Stimulated activated CD4-positive, alpha-beta T cell treated with anti-CD3 and anti-CD28 coated beads, Interleukin-1b, Interleukin-23, amount 100 ng/mL, for 24 hours (primary cell): Measurements from ENCODE around the gene TMEM72.
A peak's percentile ranks its signal among the peaks of the same experiment; 100 is the strongest.
"Not testable (repeated sequence)": the region's sequence is repeated elsewhere in the genome, so short reads cannot be mapped to it uniquely, and the experiment has no call there.

ENCODE experiments used
- DNase-seq, 4 experiments: peaks; one replicate each; pipeline ENCODE4 v3.0.0-alpha.2; 2020; ENCODE audit warnings: low read depth in 4 of 4, low spot score in 1 of 4

Gene TMEM72

DNA sequence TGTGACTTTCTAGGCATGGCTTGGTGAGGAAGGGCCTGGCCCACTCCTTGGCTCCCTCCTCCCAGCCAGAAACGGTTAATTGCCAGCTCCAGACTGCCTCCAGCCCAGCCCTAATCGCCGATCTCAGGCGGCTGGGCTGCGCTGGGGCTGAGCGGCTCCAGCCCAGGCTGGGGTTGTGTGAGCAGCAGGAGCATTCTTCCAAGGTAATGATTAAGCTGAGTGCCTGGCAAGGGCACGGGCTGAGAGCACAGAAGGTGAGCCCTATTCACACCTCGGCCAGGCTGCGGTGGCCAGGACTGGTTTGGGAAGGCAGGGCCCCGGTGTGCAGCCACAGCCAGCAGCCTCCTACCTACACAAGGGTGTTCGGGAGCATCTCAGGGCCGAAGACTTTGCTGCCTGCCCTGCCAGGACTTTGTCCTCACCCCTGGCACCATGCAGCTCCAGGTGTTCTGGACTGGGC is at the start of gene TMEM72:
Gene TMEM72 (plus strand): TSS at position 257 of the 460 bp plus-strand sequence. CDS start 176 bp downstream, at position 433.
- DNase-seq, result no peak

- no peak for DNase-seq
These were observed 49.0 kb upstream of the TMEM72 start for GRCh38 chr10:44862006-44862751.

- DNase-seq, result no peak
These were observed 48.2 kb upstream of the TMEM72 start for GRCh38 chr10:44862924-44863323.

GRCh38 chr10:44863344-44864047 is 47.6 kb upstream of the TMEM72 start:
- no peak for DNase-seq

GRCh38 chr10:44864051-44864450 is 47.1 kb upstream of the TMEM72 start:
- peak in 1 of 4 experiments; percentile 12 for DNase-seq

GRCh38 chr10:44864637-44865288 is 46.4 kb upstream of the TMEM72 start:
- DNase-seq, result peak; percentile 77 to 87 (median 80)

DNA sequence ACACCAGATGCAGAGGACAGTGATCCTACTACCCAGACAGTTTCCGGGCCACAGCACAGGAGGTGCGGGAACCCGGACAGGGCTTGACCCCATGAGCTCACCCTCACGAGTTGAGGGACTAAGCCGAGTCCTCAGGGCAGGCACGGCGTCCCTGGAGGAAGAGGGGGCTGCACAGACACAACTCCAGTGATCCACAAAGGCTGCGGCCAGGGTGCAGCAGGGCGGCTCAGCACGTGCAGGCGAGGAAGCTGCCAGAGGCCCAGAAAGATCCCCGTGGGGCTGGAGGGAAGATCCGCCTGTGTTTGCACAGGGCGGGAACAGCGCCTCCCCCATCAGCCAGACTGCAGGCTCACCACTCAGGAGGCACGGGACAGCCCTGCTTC is 45.9 kb upstream of the TMEM72 start:
- DNase-seq, result no peak

DNA sequence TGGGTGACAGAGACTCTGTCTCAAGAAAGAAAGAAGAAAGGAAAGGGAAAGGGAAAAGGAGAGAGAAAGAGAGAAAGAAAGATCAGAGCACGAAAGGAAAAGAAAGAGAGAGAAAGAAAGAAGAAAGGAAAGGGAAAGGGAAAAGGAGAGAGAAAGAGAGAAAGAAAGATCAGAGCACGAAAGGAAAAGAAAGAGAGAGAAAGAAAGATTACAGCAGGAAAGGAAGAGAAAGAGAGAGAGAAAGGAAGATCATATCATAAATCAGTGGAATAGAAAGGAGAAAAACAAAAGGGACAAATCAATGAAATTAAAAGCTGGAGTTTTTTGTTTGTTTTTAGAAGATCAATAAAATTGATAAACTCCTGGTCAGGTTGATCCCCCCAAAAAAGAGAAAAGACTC is 44.8 kb upstream of the TMEM72 start:
- not testable (repeated sequence) for DNase-seq

DNA sequence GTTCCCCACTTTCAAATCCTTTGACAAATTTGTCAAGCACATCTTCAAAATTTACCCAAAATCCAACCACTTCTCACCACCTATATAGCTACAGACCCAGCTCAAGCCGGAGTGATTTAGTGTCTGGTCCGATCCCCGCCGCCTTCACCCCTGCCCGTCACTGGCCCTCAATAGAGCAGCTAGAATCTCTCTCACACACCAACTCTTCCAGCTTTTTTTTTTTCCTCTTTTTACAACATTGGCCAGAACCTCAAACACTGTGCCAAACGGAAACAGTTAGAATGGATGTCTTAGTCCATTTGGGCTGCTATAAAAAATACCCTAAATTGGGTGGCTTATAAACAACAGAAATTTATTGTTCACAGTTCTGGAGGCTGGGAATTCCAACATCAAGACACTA is 41.1 kb upstream of the TMEM72 start:
- DNase-seq, result no peak

DNA sequence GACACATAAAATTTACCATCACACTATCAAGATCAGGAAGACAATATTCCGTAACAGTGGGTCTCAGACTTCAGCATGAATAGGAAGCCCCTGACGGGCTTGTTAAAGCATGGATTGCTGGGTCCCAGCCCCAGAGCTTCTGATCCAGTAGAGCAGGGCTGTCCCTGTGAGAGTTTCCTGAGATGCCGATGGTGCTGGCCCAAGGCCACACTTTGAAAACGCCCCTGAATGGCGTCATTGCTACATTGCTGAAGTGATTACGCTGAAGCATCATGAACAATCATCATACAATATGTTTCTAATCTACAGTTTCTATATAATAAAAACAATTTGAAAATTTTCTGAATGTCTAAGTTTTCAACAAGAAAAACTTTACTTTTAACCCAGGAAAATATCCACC is 38.0 kb upstream of the TMEM72 start:
- DNase-seq, result no peak

DNA sequence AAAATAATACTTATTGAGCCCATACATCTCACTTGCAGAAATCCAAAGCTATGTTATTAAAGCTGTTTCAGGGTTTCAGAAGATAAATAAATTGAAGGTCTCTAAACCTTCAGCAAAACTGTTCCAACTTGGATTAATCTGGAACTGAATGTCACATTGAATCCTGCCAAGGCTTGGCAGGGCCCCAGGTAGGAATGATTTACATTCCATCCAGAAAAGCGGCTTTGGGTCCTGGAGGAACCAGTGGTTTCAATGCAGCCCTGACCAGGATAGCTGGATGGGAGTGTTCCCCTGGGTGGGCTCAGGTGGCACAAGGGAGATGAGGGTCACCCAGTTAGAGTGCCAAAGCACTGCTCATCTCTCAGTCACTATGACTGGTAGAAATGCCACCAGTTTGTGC is 37.0 kb upstream of the TMEM72 start:
- no peak for DNase-seq

- DNase-seq, result peak; percentile 32 to 70 (median 58)
These were observed 32.2 kb upstream of the TMEM72 start for GRCh38 chr10:44878706-44879530.

GRCh38 chr10:44879531-44879899 is 31.6 kb upstream of the TMEM72 start:
- no peak for DNase-seq

GRCh38 chr10:44880090-44880715 is 30.9 kb upstream of the TMEM72 start:
- no peak for DNase-seq

GRCh38 chr10:44881649-44882048 is 29.5 kb upstream of the TMEM72 start:
- DNase-seq, result no peak

- DNase-seq, result no peak
These were observed 28.9 kb upstream of the TMEM72 start for GRCh38 chr10:44882166-44882720.

- DNase-seq, result no peak
These were observed 27.4 kb upstream of the TMEM72 start for GRCh38 chr10:44883593-44884331.

DNA sequence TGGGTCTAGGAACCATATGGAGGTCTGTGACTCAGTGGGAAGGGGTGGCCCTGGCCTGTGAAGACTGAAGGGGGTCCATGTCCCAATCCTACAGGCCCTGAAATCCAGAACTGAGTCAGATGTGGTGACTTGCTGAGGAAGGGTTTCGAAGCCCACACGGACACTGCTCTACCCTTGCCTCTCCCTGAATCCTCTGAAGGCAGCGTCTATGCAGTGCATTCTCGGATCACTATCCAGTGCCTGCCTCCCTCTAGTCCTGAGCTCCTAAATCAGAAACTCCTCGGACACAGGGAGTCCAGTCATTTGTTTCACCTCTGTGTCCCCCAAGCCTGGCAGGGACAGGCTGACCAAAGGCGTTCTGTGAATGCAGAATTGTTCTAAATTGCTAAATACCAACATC is 25.4 kb upstream of the TMEM72 start:
- DNase-seq, result no peak

DNA sequence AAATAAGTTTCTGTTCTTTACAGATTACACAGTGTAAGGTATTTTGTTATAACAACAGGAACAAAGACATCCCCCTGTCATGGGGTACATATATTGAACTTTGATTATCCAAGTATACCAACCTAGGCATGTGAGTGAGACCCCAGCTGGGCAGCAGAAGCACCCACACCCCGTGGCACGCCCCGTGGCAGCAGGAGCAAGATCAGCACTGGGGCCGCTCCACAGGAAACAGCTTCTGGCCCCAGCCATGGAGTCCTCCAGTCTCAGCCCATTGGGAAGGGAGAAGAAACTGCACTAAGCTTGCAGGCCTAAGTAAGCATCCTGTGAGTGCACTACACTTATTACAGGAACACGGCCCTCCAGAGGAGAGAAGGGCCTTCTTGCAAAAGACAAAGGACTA is 24.2 kb upstream of the TMEM72 start:
- no peak for DNase-seq

- no peak for DNase-seq
These were observed 22.3 kb upstream of the TMEM72 start for GRCh38 chr10:44888886-44889285.
